Hepatocyte (in vitro differentiated cells): ENCODE data around the gene RIPK4.

Source experiments
- CTCF ChIP-seq: fragments of 200-600 bp; sonication (generic); IDR thresholded peaks from 2 replicates; pipeline ENCODE4 v1.5.1; 2016; ENCODE audit warnings: antibody characterized with exemption, mild to moderate bottlenecking; ENCODE audit not compliant: poor library complexity
- EZH2 ChIP-seq: fragments of 200-600 bp; sonication (generic); IDR thresholded peaks from 2 replicates; pipeline ENCODE4 v1.6.1; 2016; ENCODE audit warnings: antibody characterized with exemption, mild to moderate bottlenecking, borderline replicate concordance

GRCh38 chr21:41705546-41706262, 61.1 kb downstream of the RIPK4 start:
- TF ChIP-seq EZH2, result no peak
- TF ChIP-seq CTCF, result no peak
